ENCODE results near the gene ITGB1.

ITGB1 gene

DNA sequence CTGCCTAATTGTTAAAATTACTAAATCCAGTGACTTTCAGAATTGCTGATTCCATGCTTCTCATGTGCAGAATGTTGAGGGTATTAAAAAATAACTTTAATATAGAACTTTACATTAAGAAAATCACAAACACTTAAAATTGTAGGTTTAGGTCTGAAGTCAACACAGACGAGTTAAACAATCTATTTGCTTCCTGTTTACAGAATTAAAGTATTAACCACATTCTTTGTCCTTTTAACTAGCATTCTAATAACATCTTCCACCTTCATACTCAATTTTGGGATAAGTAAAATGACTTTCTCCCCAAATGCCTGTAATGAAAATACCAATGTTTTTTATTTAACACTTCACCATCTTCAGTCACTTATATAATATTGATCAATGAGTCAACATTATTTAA lies 2.2 kb downstream of the ITGB1 start:
- no peak for DNase-seq (ENCODE audit: low read depth in 3 of 3)

DNA sequence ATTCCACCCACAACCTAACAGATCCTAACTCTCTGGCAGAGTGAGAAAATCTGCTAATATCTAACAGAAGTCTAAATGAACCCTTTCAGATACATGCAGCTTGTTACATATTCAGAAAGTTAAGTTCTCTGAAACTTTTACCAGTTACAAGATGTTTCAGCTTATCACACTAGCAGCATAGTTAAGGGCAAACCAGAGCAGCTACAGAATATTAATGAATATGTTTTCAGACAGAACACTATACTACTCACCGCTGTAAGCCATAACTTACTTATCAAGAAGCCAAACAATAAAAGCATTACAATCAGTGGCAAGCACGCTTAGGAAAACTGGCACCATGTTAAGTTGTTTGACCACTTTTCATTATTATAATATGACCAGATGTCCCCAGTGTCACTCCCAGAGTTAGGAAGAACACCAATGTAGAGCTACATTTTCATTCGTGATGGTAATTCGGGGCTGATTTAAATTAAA lies 2.7 kb downstream of the ITGB1 start:
- DNase-seq (ENCODE audit: low read depth in 3 of 3) = no peak

DNA sequence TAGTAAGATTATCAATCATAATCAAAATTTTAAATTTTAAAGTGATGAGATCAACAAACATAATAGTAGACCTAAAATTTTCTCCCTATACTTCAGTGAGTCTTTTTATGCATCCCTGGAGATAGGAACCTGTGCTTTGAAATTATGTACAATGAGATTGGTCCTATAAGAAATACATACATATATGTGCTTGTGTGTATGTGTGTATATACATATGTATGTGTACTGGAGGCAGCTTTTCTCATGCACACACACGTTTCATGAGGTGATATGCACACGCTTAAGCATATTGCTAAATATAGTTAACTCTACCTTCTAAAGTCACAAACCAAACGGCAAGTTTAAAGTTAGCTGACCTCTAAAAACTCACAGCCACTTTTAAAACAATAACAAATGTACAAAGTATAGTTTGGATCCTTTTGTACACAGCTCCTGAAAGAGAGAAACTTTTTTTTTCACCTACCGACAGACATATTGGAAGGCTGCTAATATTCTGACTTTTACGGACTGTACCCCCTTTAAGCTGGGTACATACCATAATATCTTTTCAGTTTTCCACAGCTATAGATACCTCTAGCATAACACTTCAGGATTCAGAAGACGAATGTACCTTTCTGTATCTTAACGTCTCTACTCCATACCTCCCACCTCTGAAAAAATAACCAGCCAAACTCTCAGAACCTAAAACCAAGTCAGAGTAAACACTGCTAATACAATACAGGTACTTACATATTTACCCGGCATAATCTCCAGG lies 3.3 kb downstream of the ITGB1 start:
- DNase-seq (ENCODE audit: low read depth in 3 of 3) = no peak

DNA sequence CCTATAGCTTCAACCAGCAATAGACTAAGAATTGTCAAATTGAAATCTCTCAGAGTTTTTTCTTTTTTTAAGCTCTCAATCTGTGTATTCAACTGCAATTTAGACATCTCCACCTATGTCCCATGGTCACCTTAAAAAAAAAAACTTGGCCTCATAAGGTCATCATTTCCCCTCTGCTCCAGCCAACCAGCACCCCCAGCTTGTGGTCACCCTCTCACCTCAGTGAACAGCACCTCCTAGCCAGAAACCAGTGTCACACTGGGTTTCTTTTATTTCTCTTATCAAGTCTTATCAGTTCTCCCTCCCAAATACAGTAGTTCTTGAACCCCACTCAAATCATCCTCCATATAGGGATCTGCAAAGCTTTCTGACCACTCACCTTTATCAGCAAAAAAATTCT lies 4.0 kb downstream of the ITGB1 start:
- DNase-seq (ENCODE audit: low read depth in 3 of 3) = no peak

DNA sequence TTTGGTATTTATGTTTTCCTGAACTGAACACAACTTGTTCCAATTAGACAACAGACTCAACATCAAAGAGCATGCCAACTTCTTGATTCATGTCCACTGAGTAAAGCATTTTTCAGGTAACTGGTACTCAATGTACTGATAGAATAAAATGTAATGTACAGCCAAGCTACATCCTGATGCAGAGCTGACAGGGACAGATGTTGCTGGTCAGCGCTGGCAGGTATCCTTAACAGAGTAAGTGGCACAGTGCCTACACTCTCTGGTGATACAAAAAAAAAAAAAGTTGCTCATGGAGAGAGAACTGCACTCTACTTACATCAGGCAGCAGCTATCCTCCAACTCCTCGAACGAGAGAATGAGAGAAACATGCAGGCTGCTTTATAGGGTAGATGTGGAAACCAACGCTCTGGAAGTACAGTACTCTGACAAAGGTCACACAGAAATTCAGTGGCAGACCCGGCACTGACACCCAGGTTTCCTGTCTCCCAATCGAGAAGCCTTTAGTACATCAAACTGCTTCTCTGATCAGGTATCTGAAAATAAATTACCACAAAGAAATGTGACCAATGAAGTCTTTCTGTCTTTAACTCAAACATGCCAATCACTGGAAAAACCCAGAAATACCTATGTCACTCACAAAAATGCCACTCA lies 4.6 kb downstream of the ITGB1 start:
- no peak for DNase-seq (ENCODE audit: low read depth in 3 of 3)

DNA sequence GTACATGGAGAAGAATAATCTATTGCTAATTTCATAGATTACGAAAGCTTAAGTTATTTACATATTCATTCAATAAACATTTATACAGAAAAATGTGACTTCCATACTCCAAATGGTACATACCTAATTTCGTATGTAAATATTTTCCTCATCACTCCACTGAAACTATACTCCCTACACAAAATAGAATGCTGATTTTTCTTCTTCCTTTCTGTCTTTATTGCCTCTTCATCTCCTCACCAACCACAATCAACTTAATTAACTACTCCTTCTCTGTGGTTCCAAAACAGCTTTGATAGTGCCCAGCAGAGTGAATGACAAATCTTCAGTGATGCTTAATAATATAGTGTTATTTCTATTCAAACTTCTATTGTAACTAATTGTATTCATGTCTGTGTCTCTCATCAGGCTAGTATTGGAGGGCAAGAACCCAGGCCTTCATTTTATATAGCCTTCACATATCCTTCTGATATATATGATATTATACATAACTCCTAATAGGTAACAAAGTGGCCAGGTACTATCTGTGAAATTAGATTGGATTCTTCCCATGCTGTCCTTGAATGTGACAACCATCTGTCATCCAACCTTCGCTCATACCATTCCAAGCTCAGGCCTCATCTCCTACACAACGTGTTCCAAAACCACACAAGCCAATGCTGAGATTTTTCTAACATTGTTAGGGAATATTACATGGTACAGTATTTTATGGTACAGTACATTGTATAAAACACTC lies 5.3 kb downstream of the ITGB1 start:
- DNase-seq (ENCODE audit: low read depth in 3 of 3) = no peak

DNA sequence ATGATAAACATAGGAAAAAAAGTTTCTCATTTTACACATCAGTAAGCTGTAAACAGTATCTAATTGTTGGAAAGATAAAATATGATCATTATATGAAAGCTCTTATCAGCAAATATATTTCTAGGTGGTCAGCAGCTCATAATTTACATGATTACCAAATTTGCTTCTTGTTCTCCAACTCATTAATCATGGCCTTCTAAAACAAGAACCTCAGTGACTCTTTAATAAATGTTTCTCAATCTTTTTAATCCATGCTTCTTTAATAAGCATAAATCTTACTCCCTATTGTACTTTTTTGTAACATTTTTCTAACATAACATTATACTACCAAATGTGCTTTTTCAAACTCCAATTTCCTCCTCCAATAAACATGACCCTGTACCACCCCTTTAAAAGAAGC lies 5.9 kb downstream of the ITGB1 start:
- no peak for DNase-seq (ENCODE audit: low read depth in 3 of 3)

DNA sequence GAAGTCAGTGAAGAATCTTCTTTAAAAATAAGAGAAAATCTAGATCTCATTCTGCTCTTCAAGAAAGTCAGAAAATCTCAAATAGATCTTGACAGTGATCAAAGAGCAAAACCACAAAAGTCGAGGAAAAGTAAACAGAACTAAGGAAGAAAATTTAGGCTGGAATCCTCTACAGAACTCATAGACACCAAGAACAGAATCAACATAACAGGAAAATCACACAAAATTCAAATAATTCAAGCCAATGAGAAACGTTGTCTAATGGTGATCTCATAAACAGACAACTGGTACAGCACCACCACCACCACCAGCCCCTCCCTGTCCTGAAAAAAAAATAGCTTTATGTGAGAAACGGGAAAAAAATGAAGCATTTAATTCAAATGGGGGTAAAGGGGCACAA lies 6.9 kb downstream of the ITGB1 start:
- DNase-seq (ENCODE audit: low read depth in 3 of 3) = no peak

DNA sequence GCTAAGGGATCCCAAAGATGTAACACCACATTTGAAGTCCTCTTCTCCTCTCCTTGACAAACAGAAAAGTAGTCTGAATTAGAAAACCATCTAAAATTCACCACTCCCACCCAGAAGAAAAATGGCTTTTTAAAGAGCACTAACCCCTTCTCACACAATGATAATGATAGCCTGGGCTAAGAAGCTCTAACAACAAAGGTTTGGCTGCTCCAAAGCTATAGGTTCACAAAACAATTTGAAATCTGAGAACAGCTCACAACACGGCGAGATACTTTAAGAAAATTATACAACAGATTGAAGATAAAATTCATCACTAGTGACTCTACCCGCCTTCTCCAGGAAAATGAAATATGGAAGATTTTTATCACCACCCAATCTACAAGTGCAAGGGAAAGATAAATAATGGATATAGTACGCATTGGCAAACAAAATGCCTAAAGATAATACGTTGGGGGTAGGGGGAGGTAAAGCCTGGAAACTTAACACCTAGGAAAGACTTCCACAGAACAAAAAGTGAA lies 7.4 kb downstream of the ITGB1 start:
- no peak for DNase-seq (ENCODE audit: low read depth in 3 of 3)

DNA sequence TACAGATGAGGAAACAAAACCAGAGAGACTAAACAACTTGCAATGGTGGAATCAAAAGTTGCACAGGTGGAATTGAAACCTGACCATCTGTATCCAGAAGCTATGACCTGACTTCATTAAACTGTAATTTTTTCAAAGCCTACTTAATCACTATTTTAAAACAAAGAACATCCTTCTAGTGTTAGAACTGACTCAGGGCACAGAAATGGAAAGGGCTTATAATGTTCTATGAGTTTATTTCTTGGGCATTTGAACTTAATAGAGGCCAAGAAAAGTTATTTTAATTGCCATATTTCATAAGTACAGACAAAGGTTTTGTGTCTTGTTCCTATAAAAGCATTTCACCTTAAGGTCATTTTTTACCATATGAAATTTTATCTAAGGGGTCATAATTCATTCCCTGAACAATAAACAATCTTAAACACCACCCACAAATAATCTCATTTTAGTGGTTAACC lies 8.8 kb downstream of the ITGB1 start:
- no peak for DNase-seq (ENCODE audit: low read depth in 3 of 3)

DNA sequence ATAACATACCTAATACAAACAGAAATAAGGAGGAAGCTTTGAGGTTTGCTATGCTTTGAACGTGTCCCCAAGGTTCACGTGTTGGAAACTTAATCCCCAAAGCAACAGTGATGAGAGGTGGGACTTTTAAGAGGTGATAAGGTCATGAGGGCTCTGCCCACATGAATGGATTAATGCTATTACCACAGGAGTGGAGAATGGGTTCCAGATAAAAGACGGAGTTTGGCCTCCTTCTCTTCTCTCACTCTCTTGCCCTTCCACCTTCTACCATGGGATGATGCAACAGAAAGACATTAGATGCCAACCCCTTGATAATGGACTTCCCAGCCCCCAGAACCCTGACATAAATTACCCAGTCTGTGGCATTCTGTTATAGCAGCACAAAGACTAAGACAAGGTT lies 9.6 kb downstream of the ITGB1 start:
- no peak for DNase-seq (ENCODE audit: low read depth in 3 of 3)

DNA sequence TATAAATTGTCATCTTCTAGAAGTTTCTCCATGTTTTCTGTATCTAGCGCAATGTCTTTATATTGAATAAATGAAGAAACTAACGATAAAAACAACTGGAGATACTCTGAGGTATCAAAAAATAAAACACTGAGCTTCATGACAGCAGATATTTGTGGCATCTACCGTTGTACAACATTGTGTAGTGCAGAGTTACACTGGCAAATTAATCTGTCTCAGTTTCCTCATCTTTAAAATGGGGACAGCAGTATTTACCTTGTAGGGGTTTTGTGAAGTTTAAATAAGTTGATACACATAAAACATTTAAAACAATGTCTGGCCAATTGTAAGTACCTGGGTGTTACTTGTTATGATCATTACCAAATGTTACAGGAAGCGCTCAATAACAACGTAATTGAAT lies 10.4 kb downstream of the ITGB1 start:
- no peak for DNase-seq (ENCODE audit: low read depth in 3 of 3)

DNA sequence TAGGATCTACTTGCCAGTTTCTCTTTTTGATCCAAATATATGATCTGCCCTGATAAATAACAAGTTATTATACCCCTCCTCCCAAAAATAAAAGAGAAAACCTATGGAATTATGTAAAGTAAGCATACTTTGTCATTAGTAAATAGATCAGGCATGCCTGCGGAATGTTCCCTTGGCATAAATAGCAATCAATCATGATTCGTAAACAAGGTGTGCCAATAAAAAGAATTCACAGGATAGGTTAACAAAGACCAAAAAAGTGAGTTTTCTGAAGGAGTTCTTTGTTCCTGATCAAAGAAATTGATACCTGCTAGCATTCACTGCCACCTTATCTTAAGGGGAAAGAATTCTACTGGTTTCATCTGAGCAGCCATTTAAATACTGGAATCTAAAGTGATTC lies 11.9 kb downstream of the ITGB1 start:
- DNase-seq (ENCODE audit: low read depth in 3 of 3) = no peak

DNA sequence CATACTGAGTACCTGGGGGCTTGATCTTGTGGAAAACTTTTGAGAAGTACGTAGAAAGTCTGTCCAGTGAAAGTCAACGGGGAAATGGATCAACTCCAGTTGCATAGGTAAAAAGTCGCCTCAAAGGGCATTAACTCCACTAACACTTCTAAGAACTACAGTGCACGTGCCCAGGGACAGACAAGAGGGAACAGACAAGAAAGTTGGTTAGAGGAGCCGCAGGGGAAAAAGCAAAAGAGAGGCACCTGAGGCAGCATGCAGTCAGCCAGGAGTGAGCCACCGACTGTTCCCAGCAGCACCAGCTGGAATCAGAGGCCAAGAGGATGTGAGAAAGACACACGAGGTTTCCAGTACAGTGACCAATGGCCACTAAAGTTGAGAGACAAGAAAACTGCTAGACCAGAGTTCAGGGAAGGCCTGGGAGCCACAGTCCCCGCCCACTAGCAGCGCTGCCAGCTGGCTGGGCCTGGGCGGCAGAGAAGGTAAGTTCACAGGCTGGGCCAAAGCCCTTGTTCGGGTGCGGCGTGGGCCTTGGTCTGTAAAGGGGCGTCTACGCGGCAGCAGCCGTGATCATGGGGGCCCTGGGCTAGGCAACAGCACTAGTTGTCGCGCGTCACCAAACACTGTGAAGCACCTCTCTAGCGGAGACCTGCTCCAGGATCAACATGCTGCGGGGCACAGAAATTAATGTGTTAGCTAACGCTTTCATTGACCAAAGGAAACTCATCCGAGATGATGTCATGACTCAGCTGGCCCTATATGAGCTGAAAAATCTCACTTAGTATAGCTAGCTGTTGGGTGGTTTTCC lies 14.0 kb downstream of the ITGB1 start:
- DNase-seq (ENCODE audit: low read depth in 3 of 3) = no peak

DNA sequence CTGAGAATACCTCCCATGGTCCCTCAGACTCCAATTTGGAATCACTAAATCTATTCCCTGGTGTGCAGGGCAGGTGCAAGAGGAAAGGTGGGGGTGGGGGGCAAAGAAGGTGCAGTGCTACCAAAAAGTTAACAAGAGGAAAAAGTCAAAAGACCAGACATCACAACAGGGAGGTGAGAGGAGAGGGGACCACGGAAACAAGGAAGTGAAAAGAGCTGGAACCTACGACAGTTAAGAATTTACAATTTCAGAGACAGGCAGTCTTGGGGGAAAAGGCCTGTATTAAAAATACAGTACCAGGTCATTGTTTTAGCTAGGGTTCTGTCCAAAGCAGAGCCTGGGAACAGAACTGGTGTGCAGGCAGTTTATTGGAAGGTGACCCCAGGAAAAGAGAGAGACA lies 14.6 kb downstream of the ITGB1 start:
- DNase-seq (ENCODE audit: low read depth in 3 of 3) = no peak

DNA sequence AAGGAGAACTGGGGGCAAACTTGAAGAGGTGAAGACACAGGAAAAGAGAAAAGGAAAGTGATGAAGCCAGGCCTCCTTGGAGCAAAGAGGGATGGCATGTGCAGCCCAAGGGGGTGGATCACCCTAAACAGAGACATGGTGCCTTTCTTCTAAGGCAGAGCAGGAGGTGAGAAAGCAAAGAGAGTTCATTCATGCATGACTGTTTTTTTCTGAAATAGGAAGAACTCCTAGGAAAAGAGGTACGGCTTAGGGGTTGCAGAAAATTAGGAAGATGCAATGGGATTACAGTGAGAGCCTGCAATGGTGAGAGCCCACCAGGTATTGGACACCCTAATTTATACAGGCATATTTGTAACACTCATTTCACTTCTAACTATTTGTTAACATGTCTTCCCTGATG lies 15.9 kb downstream of the ITGB1 start:
- no peak for DNase-seq (ENCODE audit: low read depth in 3 of 3)

DNA sequence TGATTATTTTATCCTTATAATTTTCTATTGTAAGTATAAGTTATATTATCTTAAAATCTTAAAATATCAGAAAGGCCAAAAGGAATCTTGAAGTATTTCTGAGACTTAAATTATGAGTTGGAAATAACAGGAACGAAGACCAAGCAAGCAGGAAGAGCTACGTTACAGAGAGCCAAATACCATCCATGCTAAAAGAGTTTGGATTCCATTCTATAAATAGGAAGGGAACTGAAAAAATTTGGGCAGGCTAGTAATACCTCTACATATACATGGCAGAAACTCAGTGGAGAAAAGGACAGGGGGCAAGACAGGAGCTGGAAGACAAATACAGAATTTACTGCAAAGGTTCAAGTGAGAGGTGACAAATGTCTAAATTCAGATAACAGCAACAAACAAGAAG lies 16.7 kb downstream of the ITGB1 start:
- DNase-seq (ENCODE audit: low read depth in 3 of 3) = no peak

DNA sequence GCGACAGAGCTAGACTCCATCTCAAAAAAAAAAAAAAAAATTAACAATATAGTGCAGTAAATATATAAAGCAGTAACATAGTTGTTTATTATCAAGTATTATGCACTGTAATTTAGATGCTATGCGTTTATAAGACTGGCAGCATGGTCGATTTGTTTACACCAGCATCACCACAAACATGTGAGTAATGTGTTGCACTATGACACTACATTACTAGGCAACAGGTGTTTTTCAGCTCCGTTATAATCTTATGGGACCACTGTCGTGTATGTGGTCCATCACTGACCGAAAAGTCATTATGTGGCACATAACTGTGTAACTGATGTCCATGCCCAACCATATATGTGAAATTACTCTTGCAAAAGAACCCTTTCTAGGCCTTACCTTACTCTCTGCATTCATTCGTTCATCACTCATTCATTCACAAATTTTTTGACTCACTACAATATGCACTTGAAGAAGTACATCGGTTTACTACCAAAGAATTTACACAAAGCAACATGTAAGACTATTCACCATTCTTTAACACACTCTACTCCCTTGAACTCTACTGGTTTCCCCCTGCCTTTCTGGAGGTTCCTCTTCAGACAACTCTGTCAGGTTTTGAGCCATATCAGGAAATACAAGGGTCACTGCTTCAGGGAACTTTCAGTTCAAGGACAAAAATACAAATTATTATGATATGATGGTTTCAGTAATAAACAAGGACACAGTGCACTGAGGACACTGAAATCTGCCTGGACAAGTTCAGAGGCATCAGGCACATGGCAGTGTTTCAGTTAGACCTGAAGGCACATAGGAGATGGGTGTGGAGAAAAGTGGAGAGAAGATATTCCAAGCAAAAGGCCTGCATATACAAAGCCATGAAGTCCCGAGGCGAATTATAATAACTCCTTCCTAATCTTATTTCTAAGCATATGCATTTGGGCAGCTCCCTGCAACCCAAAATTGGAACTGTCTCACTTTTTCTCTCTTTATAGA lies 17.4 kb downstream of the ITGB1 start:
- no peak for DNase-seq (ENCODE audit: low read depth in 3 of 3)

DNA sequence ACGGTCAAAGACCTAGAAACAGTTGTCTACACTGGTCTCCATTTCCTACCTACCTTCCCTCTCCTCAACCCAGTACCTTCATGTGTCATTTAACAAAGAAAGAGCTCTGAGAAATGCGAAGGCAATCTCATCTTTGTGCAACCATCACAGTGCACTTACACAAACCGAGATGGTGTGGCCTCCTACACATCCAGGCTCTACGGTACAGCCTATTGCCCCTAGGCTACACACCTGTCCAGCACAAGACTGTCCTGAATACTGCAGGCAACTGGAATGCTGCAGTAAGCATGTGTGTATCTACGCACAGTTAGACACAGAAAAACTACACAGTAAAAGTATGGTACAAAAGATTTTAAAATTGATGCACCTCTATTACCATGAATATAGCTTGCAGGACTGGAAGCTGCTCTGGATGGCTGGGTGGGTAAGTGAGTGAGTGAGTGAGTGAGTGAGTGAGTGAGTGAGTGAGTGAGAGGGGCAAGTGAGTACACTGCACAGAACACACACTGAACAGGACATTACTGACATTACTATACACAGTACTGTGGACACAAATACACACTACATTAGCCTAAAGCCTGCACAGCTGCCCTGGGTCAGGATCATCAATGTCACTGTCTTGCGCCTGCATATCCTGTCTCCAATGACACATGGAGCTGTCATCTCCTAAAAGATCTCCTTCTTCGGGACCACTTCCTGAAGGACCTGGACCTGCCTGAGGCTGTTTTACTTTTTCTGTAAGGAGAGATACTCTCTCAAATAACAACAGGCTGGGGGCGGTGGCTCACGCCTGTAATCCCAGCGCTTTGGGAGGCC lies 18.5 kb downstream of the ITGB1 start:
- DNase-seq (ENCODE audit: low read depth in 3 of 3) = no peak
